Renal pelvis (tissue), 4 donors: ENCODE results near the gene POLN. TPM values are rescaled to one million over a fixed set of nuclear protein-coding genes. Genes with fewer than 3 reads are reported as not detected.

Experiments used
- DNase-seq: peaks from one replicate; pipeline ENCODE4 v3.0.0-alpha.2; 2013
- polyA plus RNA-seq, 3 donors: library from polyadenylated mRNA; unstranded; fragments of 120-200 nt; gene quantifications; one replicate each; pipeline ENCODE4 v1.2.1, GENCODE V29; 2013; ENCODE audit not compliant: insufficient read length in 3 of 3

POLN gene
- polyA plus RNA-seq, 3 donors: 2.3 to 6.7 (median 3.7) TPM

- no peak for DNase-seq
Measured at GRCh38 chr4:2083116-2083825, 158.7 kb downstream of the POLN start.

DNA sequence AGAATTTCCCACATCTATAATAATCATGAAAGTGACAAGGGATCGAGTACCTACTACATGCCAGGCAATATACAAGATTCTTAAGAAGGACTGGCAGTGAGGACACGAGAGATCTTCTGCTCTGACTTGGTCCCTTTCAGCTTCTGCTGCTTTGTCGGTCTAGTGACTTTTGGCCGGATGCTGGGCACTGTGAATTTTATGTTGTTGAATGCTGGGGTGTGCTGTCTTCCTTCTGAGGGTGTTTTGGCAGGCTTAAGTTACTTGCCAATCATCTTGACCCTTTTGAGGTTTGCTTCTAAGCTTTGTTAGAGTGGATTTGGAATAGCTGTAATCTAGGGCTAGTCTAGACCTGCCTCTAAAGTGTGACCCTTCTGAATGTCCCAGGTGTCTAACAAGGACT lies 159.3 kb downstream of the POLN start:
- DNase-seq: no peak

GRCh38 chr4:2082118-2082517 lies 159.8 kb downstream of the POLN start:
- DNase-seq: no peak

DNA sequence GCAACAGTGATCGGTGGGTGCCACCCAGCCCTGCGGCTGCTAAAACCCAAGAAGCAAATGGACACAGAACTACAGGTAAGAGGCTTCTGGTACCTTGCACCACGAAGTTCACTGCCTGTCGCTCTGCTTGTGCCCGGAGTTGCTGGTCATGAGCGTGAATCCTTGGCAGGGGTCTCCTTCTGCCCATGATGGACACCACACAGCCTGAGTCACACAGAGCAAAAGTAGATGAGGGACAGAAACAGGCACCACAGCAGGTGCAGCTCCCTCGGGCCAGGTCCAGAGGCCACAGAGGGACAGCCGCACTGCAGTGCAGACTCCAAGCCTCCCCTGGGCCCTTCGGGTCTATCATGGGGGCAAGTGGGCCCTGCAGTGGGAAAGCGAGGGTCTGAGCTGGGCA lies 160.4 kb downstream of the POLN start:
- DNase-seq: no peak

DNA sequence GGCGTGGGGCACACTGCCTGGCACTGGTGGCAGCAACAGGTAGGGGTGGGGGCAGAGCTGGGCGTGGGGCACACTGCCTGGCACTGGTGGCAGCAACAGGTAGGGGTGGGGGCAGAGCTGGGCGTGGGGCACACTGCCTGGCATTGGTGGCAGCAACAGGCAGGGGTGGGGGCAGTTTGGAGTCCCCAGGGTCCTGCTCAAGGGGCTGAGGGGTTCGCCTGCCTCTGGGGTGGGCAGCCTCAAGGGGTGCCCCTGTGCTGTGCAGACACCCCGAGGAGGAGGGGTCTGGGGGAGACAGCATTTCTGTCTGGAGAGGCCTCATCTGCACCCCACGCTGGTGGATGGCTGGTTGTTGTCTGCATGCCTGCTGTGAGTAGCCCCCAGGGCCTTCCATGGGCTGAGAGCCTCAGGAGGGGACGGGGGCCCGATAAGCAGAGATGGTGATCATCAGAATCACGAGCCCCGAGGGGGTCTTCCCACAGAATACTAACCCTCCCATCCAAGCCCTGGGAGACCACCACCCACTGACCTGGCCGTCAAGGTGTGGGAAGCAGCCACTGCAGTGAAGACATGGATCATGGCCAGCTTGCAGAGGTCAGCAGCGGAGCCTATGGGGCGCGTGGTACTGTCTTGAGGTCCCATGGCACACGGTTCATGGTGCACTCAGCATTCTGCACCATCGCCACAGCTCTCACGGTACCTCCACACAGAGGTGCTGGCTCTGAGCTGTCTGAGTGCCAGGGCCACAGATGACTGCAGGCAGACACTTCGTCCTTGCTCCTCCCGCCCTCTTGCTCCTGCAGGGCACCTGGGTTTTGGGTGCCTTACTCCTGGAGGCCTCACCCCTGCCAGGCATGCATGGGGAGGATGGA lies 161.3 kb downstream of the POLN start:
- DNase-seq: no peak

- no peak for DNase-seq
Measured at GRCh38 chr4:2079926-2080325, 162.0 kb downstream of the POLN start.

DNA sequence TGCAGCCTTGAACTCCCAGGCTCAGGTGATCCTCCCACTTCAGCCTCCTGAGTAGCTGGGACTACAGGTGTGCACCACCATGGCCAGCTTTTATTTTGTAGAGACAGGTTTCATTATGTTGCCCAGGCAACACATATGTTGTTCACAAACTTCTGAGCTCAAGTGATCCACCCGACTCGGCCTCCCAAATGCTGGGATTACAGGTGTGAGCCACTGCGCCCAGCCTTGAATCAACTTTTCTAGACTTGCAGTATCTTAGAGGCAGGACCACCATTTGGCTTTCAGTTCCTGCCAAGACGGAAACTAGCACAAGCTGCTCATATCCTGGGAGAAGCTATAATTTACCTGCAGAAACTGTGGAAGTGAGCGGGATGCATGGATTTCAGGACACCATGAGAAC lies 162.9 kb downstream of the POLN start:
- DNase-seq: no peak

DNA sequence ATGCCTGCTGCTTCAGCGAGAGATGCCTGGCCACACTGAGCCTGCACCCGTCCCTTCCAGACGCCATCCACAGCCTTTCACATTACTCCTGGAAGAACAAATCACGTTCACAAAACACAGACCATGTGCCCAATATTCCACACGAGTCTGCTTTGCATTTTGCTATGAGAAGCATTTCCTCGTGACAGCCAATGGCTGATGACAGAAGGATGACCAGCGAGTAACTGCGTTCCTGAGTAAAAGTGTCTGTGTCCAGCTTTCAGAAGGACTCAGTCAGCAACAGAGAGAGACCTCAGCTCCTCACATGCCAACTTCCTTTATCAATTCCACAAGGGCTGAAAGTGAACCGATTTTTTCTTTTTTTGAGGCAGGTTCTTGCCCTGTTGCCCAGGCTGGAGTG lies 163.3 kb downstream of the POLN start:
- no peak for DNase-seq

- DNase-seq: no peak
Measured at GRCh38 chr4:2077537-2078460, 164.1 kb downstream of the POLN start.

GRCh38 chr4:2076908-2077536 lies 164.9 kb downstream of the POLN start:
- DNase-seq: no peak

GRCh38 chr4:2075987-2076907 lies 165.7 kb downstream of the POLN start:
- DNase-seq: no peak

DNA sequence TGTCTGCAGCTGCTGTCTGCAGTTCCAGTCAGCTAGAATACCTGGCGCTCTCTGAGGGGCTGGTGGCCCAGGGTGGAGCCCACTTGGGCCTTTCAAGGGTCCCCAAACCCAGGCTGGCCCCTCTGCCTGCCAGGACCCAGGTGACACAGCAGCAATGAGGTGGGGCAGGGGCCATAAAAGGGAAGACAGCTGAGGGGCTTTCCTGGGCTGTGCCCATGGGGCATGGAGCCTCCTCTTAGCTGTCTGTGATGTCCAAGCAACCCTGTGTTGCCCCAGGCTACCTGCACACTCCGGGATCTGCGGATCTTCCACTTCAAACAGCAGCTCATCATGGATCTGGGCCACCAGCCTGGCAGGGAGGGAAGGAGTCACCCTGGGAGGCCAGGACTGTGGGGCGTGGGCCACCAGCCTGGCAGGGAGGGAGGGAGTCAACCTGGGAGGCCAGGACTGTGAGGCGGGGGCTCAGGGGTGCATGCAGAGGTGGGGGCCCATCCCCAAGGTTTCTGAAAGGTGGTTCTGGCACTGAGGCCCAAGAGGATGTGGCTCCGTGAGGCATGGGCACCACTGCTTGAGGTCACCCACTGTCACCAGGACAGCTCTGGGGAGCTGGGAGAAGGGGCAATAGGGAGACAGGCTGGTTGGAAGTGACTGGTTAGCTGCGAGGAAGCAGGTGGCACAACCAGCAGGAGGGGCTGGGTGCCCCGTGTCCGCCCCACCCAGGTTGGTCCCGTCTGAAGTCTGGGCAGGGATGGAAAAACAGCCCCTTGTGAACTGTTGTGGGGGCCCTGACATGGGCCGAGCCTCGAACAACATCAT lies 166.5 kb downstream of the POLN start:
- no peak for DNase-seq

DNA sequence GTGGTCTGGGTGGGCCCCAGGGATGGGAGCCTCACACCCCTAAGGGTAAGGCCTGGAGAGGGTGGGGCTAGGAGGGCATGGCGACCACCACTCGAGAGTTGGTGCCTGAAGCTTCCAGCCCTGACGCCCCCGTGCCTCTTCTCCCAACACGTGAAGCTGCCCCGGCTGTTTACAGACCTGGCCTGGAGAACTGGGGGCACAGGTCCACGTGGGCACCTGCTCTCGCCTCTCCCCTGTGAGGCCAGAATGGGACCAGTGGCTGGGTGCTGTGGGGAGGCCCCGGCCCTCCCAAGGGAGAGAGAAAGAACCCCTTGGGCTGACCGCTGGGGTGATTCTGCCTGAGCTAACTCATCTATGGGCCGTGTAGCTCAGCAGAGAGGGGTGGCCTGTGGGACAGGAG lies 167.3 kb downstream of the POLN start:
- no peak for DNase-seq

DNA sequence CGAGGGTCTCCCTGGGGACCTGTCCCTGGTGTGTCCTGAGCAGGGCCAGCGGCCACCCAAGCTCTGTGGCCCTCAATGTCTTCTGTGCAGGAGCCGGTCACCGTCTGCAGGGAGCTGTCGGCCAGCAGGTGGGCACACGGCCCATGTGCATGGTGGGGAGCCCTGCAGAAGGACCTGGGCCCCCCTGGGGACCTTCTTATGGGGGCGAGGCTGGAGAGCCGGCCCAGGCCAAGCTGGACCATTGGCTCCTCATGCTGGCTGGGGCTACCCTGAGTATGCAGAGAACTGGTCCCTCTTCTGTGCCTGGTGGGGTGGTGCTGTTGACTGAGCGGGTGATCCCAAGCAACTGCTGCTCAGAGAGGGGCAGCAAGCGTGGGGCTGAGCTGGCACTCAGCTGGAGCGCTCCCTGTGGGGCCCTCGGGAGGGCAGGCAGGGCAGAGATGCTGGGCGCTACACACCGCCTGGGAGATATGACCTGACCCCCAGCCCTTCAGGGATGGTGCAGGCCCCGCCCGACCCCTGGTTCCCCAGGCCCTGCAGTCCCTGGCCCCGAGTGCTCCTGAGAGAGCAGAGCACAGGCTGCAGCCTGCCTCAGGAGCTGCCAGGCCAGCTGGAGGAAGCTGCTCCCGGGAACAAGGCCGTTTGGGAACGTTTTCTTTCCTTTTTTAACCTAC lies 168.0 kb downstream of the POLN start:
- DNase-seq: no peak

DNA sequence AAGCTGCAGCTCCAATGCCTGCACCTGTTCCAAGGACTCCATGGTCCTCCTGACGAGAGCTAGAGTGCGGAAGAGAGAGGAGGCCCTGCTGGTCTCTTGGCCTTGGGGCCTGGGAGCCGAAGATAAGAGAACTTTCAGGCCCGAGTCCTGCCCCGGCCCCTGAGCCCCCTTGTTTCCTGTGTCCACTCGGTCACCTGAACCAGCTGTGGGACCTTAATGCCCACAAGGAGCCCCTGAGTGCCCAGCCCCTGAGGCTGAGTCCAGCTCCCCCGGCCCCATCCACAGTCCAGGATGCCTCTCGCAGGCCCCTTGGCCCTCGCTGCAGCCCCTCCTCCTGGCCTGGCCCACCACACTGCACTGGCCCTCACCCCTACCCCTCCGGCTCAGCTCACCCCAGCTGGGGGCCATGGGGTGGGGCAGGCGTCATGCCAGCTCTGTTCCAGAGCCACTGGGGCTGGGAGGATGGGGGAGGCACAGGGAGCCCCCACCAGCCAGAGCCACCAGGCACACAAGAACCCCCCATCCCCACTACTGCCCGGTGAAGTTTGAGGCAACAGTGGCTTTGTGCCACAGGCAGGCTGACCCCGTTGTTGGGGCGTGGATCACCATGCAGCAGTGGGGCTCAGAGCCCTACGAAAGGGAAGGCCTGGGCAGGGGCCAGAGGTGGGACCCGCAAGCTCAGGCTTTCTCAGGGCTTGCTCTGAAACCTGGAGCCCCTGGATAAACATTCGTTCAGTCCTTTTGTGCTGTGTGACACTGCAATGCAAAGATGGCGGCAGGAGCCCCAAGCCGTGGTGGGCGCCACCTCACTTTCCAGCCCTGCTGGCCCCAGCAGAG lies 168.7 kb downstream of the POLN start:
- DNase-seq: no peak

GRCh38 chr4:2071912-2072867 lies 169.7 kb downstream of the POLN start:
- no peak for DNase-seq
